Astrocyte of the cerebellum (primary cell): ENCODE results near the gene CKAP2.

ENCODE experiments used
- DNase-seq: peaks from one replicate; pipeline ENCODE4 v3.0.0-alpha.2; 2011; ENCODE audit warnings: low read depth
- H3K4me3 ChIP-seq: 2 replicates; pipeline ENCODE4 v1.5.1; 2011; ENCODE audit warnings: mild to moderate bottlenecking, low read depth, low read length, moderate library complexity
- in situ Hi-C: cut with HindIII; loops from 2 replicates; pipeline ENCODE4 v1.10.0; 2017; ENCODE audit warnings: low sequenced_read_pairs
- TF ChIP-seq, protein P1 (sequence below): IDR thresholded peaks from 2 replicates; pipeline ENCODE4 v1.5.1; 2012; ENCODE audit warnings: low read length, low read depth, moderate library complexity, mild to moderate bottlenecking; ENCODE audit errors: missing control alignments

CKAP2 gene

DNA sequence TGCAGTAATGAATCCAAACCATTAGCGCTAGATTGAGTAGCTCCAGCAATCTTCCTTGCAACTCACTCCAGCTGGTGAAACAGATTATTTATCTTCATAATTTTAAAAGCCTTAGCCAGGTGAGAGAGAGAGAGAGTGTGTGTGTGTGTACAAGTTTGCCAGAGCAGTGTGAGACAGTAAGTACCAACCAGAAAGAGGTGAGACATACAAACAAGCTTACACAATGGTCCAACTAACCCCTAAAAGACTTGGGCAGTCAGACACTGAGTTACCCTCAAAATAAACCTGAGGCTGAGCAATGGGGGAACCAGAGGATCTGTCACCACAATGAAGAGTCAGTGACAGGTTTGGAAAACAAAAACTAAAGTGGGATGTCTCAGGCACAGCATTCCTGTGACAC is 41.2 kb upstream of the CKAP2 start:
- in situ Hi-C loops, result no loop called here
- no peak overlapping the region for H3K4me3 ChIP-seq
- no peak for DNase-seq
- TF ChIP-seq, protein P1, sequence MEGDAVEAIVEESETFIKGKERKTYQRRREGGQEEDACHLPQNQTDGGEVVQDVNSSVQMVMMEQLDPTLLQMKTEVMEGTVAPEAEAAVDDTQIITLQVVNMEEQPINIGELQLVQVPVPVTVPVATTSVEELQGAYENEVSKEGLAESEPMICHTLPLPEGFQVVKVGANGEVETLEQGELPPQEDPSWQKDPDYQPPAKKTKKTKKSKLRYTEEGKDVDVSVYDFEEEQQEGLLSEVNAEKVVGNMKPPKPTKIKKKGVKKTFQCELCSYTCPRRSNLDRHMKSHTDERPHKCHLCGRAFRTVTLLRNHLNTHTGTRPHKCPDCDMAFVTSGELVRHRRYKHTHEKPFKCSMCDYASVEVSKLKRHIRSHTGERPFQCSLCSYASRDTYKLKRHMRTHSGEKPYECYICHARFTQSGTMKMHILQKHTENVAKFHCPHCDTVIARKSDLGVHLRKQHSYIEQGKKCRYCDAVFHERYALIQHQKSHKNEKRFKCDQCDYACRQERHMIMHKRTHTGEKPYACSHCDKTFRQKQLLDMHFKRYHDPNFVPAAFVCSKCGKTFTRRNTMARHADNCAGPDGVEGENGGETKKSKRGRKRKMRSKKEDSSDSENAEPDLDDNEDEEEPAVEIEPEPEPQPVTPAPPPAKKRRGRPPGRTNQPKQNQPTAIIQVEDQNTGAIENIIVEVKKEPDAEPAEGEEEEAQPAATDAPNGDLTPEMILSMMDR, result no peak

DNA sequence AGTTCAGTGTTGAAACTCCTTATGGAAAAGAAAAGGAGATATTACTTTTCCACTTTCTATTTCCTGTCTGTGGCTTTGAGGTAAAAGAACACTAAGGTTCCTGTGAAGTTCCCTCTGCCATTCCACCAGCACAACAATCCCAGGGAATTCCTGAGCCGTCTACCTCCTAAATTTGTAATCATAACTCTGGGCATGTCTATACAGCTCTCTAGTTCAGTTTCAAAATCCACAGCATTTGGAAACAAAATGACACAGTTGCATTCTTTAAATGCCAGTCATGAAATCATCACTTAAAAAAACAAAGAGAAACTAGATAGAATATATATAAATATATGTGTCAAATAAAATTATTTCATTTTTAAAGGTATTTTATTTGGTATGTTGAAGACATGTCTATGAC is 40.3 kb upstream of the CKAP2 start:
- no peak overlapping the region for H3K4me3 ChIP-seq
- in situ Hi-C loops, result no loop called here
- TF ChIP-seq, protein P1, result no peak
- no peak for DNase-seq

DNA sequence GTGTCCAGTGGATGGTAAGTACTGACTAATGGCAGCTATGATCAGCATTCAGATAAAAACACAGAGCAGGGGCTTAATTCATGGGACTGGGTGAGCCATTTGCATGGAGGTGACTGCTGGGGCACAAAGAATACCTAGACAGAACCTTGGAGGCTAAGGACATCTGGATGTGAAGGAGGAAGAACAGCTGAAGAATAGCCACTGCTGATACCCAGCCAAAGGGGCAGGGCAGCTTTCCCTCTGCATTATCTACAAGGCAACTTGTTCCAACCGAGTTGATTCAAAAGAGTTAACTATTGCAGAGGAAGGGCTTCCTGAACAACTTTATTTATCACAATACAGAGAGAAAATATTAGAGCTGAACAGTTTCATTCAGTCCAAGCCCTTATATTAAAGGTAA is 36.2 kb upstream of the CKAP2 start:
- no peak overlapping the region for H3K4me3 ChIP-seq
- no peak for DNase-seq
- in situ Hi-C loops, result no loop called here
- TF ChIP-seq, protein P1, result no peak

DNA sequence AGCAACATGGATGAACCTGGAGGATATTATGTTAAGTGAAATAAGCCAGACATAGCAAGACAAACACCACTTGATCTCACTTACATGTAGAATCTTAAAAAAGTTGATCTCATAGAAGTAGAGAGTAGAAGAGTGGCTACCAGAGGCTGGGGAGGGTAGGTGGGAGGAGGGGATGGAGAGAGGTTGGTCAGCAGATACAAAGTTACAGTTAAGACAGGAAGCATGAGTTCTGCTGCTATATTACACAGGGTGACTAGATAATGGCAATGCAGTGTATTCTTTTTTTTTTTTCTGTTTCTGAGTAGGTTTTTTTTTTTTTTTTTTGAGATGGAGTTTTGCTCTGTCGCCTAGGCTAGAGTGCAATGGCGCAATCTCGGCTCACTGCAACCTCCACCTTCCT is 34.1 kb upstream of the CKAP2 start:
- H3K4me3 ChIP-seq, result no peak overlapping the region
- TF ChIP-seq, protein P1, result no peak
- in situ Hi-C loops, result no loop called here
- no peak for DNase-seq

DNA sequence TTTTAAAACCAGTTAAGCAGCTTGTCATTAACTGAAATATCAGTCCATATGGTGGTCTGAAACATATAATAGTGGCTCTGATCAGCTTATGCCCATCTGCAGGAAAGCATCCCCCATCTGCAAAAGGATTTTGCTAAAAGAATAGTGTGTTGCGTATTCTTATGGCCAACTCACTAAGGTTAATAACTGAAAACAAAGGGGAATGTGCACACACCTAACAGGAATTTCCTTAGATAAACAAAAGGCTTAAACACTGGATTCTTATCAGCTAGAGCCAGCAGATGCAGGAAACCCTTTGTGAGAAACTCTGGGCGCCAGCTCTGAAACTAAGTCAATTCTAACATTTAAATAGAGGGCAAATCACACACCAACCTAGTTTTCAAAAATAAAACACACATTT is 27.0 kb upstream of the CKAP2 start:
- DNase-seq, result peak; percentile 20
- TF ChIP-seq, protein P1, result no peak
- in situ Hi-C loops, result no loop called here
- no peak overlapping the region for H3K4me3 ChIP-seq

GRCh38 chr13:52432456-52432855 is 22.8 kb upstream of the CKAP2 start:
- H3K4me3 ChIP-seq, result no peak overlapping the region
- in situ Hi-C loops, result no loop called here
- TF ChIP-seq, protein P1, result no peak
- DNase-seq, result no peak

DNA sequence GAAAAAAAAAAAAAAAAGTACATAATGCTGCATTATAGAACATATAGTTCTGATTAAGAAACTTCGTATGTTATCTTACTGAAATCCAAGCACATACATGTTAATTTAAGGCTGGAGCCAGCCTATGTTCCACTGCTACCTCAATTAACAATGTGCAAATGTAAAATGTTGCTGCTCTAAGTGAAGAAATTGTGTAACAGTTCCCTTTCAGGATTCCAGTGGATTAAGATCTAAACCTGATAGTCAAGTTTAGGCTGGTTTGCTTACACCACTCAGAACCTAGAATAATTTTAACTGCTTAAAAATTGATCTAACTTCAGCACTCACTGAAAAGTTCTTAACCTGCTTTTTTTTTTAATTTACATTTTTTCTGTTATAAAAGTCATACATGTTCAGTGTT is 9.0 kb upstream of the CKAP2 start:
- no peak for DNase-seq
- H3K4me3 ChIP-seq, result no peak overlapping the region
- TF ChIP-seq, protein P1, result no peak
- in situ Hi-C loops, result no loop called here
